PC-9 (cell line): ENCODE results near the gene ZNF860. TPM values are rescaled to one million over a fixed set of nuclear protein-coding genes. Genes with fewer than 3 reads are reported as not detected.

Experiments
- BruUV-seq: library from RNA; stranded (reverse); fragments of 400-500 nt; replicated peaks from 2 replicates; lab custom pipeline; 2021; lab: Mats Ljungman, UMichigan
- CTCF ChIA-PET: fragments of 300-600 bp; sonication (Branson Sonifier 250); formaldehyde crosslinking; loops from one replicate; lab custom pipeline; 2022; ENCODE audit warnings: antibody characterized with exemption; lab: Charles Lee
- POLR2A ChIA-PET: fragments of 300-600 bp; sonication (Branson Sonifier 250); formaldehyde crosslinking; loops from one replicate; lab custom pipeline; 2022; ENCODE audit warnings: antibody characterized with exemption; ENCODE audit not compliant: unreplicated experiment; lab: Charles Lee
- DNase-seq, 2 experiments: peaks; one replicate each; pipeline versions ENCODE4 v3.0.0 to v3.0.0-alpha.2; 2015 to 2022; ENCODE audit warnings: mixed read lengths in 1 of 2
- H2AFZ ChIP-seq: fragments of 200-600 bp; sonication (generic); 2 replicates; pipeline ENCODE4 v1.8.1; 2017; ENCODE audit warnings: antibody characterized with exemption
- H3F3A ChIP-seq: fragments of 200-600 bp; sonication (generic); 2 replicates; pipeline ENCODE4 v1.8.1; 2017; ENCODE audit warnings: antibody characterized with exemption, mild to moderate bottlenecking, low read depth; ENCODE audit not compliant: insufficient read depth
- H3K27ac ChIP-seq: fragments of 200-600 bp; sonication (generic); 2 replicates; pipeline ENCODE4 v1.6.1; 2016; ENCODE audit warnings: mixed run types
- H3K27me3 ChIP-seq: fragments of 200-600 bp; sonication (generic); 2 replicates; pipeline ENCODE4 v1.6.1; 2016; ENCODE audit warnings: low read depth, mixed run types; ENCODE audit not compliant: insufficient read depth
- H3K36me3 ChIP-seq: fragments of 200-600 bp; sonication (generic); 2 replicates; pipeline ENCODE4 v1.6.1; 2016; ENCODE audit warnings: low read depth, mixed run types
- H3K4me1 ChIP-seq: fragments of 200-600 bp; sonication (generic); replicated peaks from 2 replicates; pipeline ENCODE4 v1.6.1; 2016; ENCODE audit warnings: mixed run types; ENCODE audit not compliant: insufficient read depth
- H3K4me2 ChIP-seq: fragments of 200-600 bp; sonication (generic); 2 replicates; pipeline ENCODE4 v1.6.1; 2017; ENCODE audit warnings: mixed run types
- H3K4me3 ChIP-seq: fragments of 200-600 bp; sonication (generic); 2 replicates; pipeline ENCODE4 v1.6.1; 2016; ENCODE audit warnings: mixed run types
- H3K79me2 ChIP-seq: fragments of 200-600 bp; sonication (generic); 2 replicates; pipeline ENCODE4 v1.6.1; 2017; ENCODE audit warnings: low read depth, mixed run types
- H3K9me2 ChIP-seq: fragments of 200-600 bp; sonication (generic); 2 replicates; pipeline ENCODE4 v1.8.1; 2017; ENCODE audit warnings: mild to moderate bottlenecking; ENCODE audit not compliant: insufficient read depth
- H3K9me3 ChIP-seq: fragments of 200-600 bp; sonication (generic); 2 replicates; pipeline ENCODE4 v1.8.1; 2016; ENCODE audit warnings: low read depth; ENCODE audit not compliant: insufficient read depth
- H4K20me1 ChIP-seq: fragments of 200-600 bp; sonication (generic); 2 replicates; pipeline ENCODE4 v1.8.1; 2017; ENCODE audit not compliant: insufficient read depth
- CTCF ChIP-seq: fragments of 200-600 bp; sonication (generic); conservative IDR thresholded peaks from 2 replicates; pipeline ENCODE4 v1.6.1; 2017; ENCODE audit warnings: mixed run types, antibody characterized with exemption, mild to moderate bottlenecking, moderate library complexity
- EZH2 ChIP-seq: fragments of 200-600 bp; sonication (generic); IDR thresholded peaks from 2 replicates; pipeline ENCODE4 v1.8.0; 2017; ENCODE audit warnings: antibody characterized with exemption, low read depth
- intact Hi-C: fragments of 100-400 bp; cut with micrococcal nuclease; formaldehyde crosslinking; loops from one replicate; pipeline ENCODE4 v1.10.0; 2022; ENCODE audit not compliant: unreplicated experiment
- total RNA-seq: library from RNA; stranded (reverse); gene quantifications from 2 replicates; pipeline ENCODE4 v1.2.3, GENCODE V29; 2021

The ZNF860 gene
- total RNA-seq, 1 experiment from 2014 or later: 5.3 TPM

GRCh38 chr3:31960793-31961431 is 20.6 kb upstream of the ZNF860 start:
- no peak overlapping the region for H2AFZ ChIP-seq
- ChIA-PET CTCF (interaction anchor here (0.6 to 0.7 kb wide), 3 partner anchors 9 to 348 kb away, joined by 6 to 9 read pairs (median 7); no protein-coding TSS in a partner anchor), POLR2A (interaction anchor here (0.6 to 0.7 kb wide), 5 partner anchors 13 to 1348 kb away, joined by 3 to 38 read pairs (median 4); no protein-coding TSS in a partner anchor)
- H3K27me3 ChIP-seq: no peaks in the 10 kb centered on the region
- H3K27ac ChIP-seq: no peak overlapping the region
- no peak overlapping the region for H3K4me2 ChIP-seq
- no peaks in the 10 kb centered on the region for H3K36me3 ChIP-seq
- H3K9me2 ChIP-seq: no peaks in the 10 kb centered on the region
- no peak overlapping the region for H3K4me3 ChIP-seq
- H3F3A ChIP-seq: no peaks in the 10 kb centered on the region
- no peaks in the 10 kb centered on the region for H3K79me2 ChIP-seq
- H4K20me1 ChIP-seq: no peaks in the 10 kb centered on the region
- DNase-seq: peak; percentile 47 to 48
- no peak for TF ChIP-seq EZH2
- TF ChIP-seq CTCF: no peak
- intact Hi-C loops: no loop called here
- peaks cover 8% of the 10 kb centered on the region; the same call in 1 of the 2 replicates for H3K4me1 ChIP-seq
- no TSS peak for BruUV-seq
- no peaks in the 10 kb centered on the region for H3K9me3 ChIP-seq

- no peak overlapping the region for H3K4me3 ChIP-seq
- peak overlapping the region; percentile 34; the same call in 1 of the 2 replicates for H3K27ac ChIP-seq
- no peak overlapping the region for H2AFZ ChIP-seq
- H3K27me3 ChIP-seq: no peaks in the 10 kb centered on the region
- H3F3A ChIP-seq: no peaks in the 10 kb centered on the region
- BruUV-seq: no TSS peak
- peak in 1 of 2 experiments; percentile 48 for DNase-seq
- no peaks in the 10 kb centered on the region for H3K9me3 ChIP-seq
- CTCF ChIA-PET: no interaction called here
- no peaks in the 10 kb centered on the region for H3K36me3 ChIP-seq
- POLR2A ChIA-PET: no interaction called here
- H3K4me2 ChIP-seq: no peak overlapping the region
- TF ChIP-seq EZH2 (no peak), CTCF (no peak)
- no peaks in the 10 kb centered on the region for H3K79me2 ChIP-seq
- no peaks in the 10 kb centered on the region for H3K9me2 ChIP-seq
- intact Hi-C loops: no loop called here
- H3K4me1 ChIP-seq: peaks cover 8% of the 10 kb centered on the region
- H4K20me1 ChIP-seq: no peaks in the 10 kb centered on the region
Measured at GRCh38 chr3:31962801-31963205, 18.7 kb upstream of the ZNF860 start.

- H3K9me2 ChIP-seq: no peaks in the 10 kb centered on the region
- no peak for DNase-seq
- no peak overlapping the region for H2AFZ ChIP-seq
- no peaks in the 10 kb centered on the region for H4K20me1 ChIP-seq
- H3K27ac ChIP-seq: no peak overlapping the region
- intact Hi-C loops: no loop called here
- H3K9me3 ChIP-seq: no peaks in the 10 kb centered on the region
- H3K4me3 ChIP-seq: no peak overlapping the region
- no TSS peak for BruUV-seq
- H3K4me1 ChIP-seq: peaks cover 6% of the 10 kb centered on the region
- ChIA-PET POLR2A (interaction anchor here (0.7 kb wide), 1 partner anchor 1097 kb away, joined by 3 read pairs; no protein-coding TSS in a partner anchor), CTCF (interaction anchor here (0.6 kb wide), 1 partner anchor 367 kb away, joined by 3 read pairs; no protein-coding TSS in a partner anchor)
- no peak for TF ChIP-seq CTCF
- no peak for TF ChIP-seq EZH2
- H3K79me2 ChIP-seq: no peaks in the 10 kb centered on the region
- no peaks in the 10 kb centered on the region for H3K27me3 ChIP-seq
- H3F3A ChIP-seq: peaks cover 10% of the 10 kb centered on the region; the same call in 1 of the 2 replicates
- H3K36me3 ChIP-seq: no peaks in the 10 kb centered on the region
- no peak overlapping the region for H3K4me2 ChIP-seq
Measured at GRCh38 chr3:31966978-31967591, 14.5 kb upstream of the ZNF860 start.
